C4-2B (cell line): Measurements from ENCODE around the gene NCOA3.

Experiments
- H3K27ac ChIP-seq: fragments of 450-650 bp; 2 replicates; pipeline ENCODE4 v1.5.1; 2017
- CTCF ChIP-seq: fragments of 450-650 bp; conservative IDR thresholded peaks from 2 replicates; pipeline ENCODE4 v1.5.1; 2017; ENCODE audit warnings: mild to moderate bottlenecking
- ZFX ChIP-seq: fragments of 450-650 bp; IDR thresholded peaks from 2 replicates; pipeline ENCODE4 v1.6.1; 2017

The NCOA3 gene

GRCh38 chr20:47480239-47480638 is 21.4 kb upstream of the NCOA3 start:
- TF ChIP-seq ZFX (no peak), CTCF (no peak)
- H3K27ac ChIP-seq: no peak overlapping the region

GRCh38 chr20:47480705-47481104 is 21.0 kb upstream of the NCOA3 start:
- no peak overlapping the region for H3K27ac ChIP-seq
- TF ChIP-seq ZFX: no peak
- no peak for TF ChIP-seq CTCF

GRCh38 chr20:47481330-47482216 is 20.1 kb upstream of the NCOA3 start:
- no peak for TF ChIP-seq ZFX
- TF ChIP-seq CTCF: no peak
- H3K27ac ChIP-seq: no peak overlapping the region

- TF ChIP-seq CTCF (no peak), ZFX (no peak)
- H3K27ac ChIP-seq: no peak overlapping the region
These were observed 19.0 kb upstream of the NCOA3 start for GRCh38 chr20:47482705-47483104.

GRCh38 chr20:47484303-47484702 is 17.4 kb upstream of the NCOA3 start:
- TF ChIP-seq ZFX (no peak), CTCF (no peak)
- no peak overlapping the region for H3K27ac ChIP-seq

- no peak for TF ChIP-seq ZFX
- no peak overlapping the region for H3K27ac ChIP-seq
These were observed 14.3 kb upstream of the NCOA3 start for GRCh38 chr20:47487175-47487917.

GRCh38 chr20:47489448-47489872 is 12.2 kb upstream of the NCOA3 start:
- H3K27ac ChIP-seq: no peak overlapping the region

More at GRCh38 chr20:47489448-47489872, 12.2 kb upstream of the NCOA3 start:
- TF ChIP-seq CTCF (no peak), ZFX (no peak)
